GM12878 (cell line): ENCODE results near the gene COL11A2. TPM values are rescaled to one million over a fixed set of nuclear protein-coding genes. Genes with fewer than 3 reads are reported as not detected.

Experiments
- ATAC-seq: fragments of 200-7000 bp; cut with Tn5 transposase; 3 replicates; pipeline ENCODE4 v1.9.1; 2020; ENCODE audit warnings: mild to moderate bottlenecking, moderate library complexity
- BruUV-seq: library from RNA; stranded (reverse); fragments of 400-500 nt; replicated peaks from 2 replicates; lab custom pipeline; 2021; lab: Mats Ljungman, UMichigan
- CTCF ChIA-PET: fragments of 300-600 bp; sonication (Branson Sonifier 250); formaldehyde crosslinking; extraction: SDS; loops from one replicate; lab custom pipeline; 2021; ENCODE audit warnings: inconsistent platforms; lab: Yijun Ruan, JAX
- POLR2A ChIA-PET: fragments of 350-600 bp; formaldehyde crosslinking; extraction: SDS; loops from one replicate; lab custom pipeline; 2021; ENCODE audit warnings: inconsistent platforms; lab: Charles Lee
- RAD21 ChIA-PET: fragments of 300-600 bp; sonication (Branson Sonifier 250); formaldehyde crosslinking; loops from one replicate; lab custom pipeline; 2023; ENCODE audit warnings: antibody characterized with exemption; ENCODE audit not compliant: unreplicated experiment; lab: Charles Lee
- SMC1A ChIA-PET: fragments of 300-600 bp; sonication (Branson Sonifier 250); formaldehyde crosslinking; loops from one replicate; lab custom pipeline; 2023; ENCODE audit not compliant: unreplicated experiment, uncharacterized antibody; lab: Charles Lee
- DNase-seq: peaks from one replicate; pipeline ENCODE4 v3.0.0-alpha.2; 2011; ENCODE audit warnings: low read depth, low spot score
- FAIRE-seq: peaks from 3 replicates; lab custom pipeline; 2011; peaks lifted over from hg19 to GRCh38; lab: Jason Lieb, UNC
- H2AFZ ChIP-seq: 2 replicates; pipeline ENCODE4 v1.6.0; 2011; ENCODE audit warnings: low read depth, low read length, control low read depth; ENCODE audit not compliant: control insufficient read depth
- H3K27ac ChIP-seq: 2 replicates; pipeline ENCODE4 v1.5.1; 2011; ENCODE audit warnings: control low read depth; ENCODE audit not compliant: control insufficient read depth, insufficient read depth
- H3K27me3 ChIP-seq, 2 experiments: replicated peaks in 1 of 2; 2 replicates each; pipeline versions ENCODE4 v1.6.0 to v1.6.1; 2011; ENCODE audit warnings: low read length in 1 of 2; ENCODE audit not compliant: control insufficient read depth in 2 of 2, insufficient read depth in 2 of 2
- H3K36me3 ChIP-seq, 2 experiments: 2 replicates each; pipeline ENCODE4 v1.5.1; 2011; ENCODE audit warnings: low read length in 1 of 2; ENCODE audit not compliant: control insufficient read depth in 2 of 2, insufficient read depth in 2 of 2
- H3K4me1 ChIP-seq: 2 replicates; pipeline ENCODE4 v1.6.1; 2011; ENCODE audit warnings: mild to moderate bottlenecking, low read length, moderate library complexity, mixed read lengths; ENCODE audit not compliant: control insufficient read depth, insufficient read depth
- H3K4me2 ChIP-seq: 2 replicates; pipeline ENCODE4 v1.6.0; 2011; ENCODE audit warnings: control low read depth; ENCODE audit not compliant: control insufficient read depth, insufficient read depth
- H3K4me3 ChIP-seq: fragments of 200-600 bp; sonication (generic); 2 replicates; pipeline ENCODE4 v1.5.1; 2016
- H3K79me2 ChIP-seq: 2 replicates; pipeline ENCODE4 v1.6.0; 2011; ENCODE audit warnings: low read length; ENCODE audit not compliant: control insufficient read depth, insufficient read depth
- H3K9ac ChIP-seq: 2 replicates; pipeline ENCODE4 v1.8.0; 2011; ENCODE audit warnings: low read length, control low read depth, mixed read lengths; ENCODE audit not compliant: control insufficient read depth, insufficient read depth
- H3K9me3 ChIP-seq: replicated peaks from 3 replicates; pipeline ENCODE4 v1.5.1; 2011; ENCODE audit warnings: mild to moderate bottlenecking, low read length; ENCODE audit not compliant: control insufficient read depth, insufficient read depth
- H4K20me1 ChIP-seq: 2 replicates; pipeline ENCODE4 v1.6.0; 2011; ENCODE audit not compliant: control insufficient read depth, insufficient read depth
- BRCA1 ChIP-seq: IDR thresholded peaks from 2 replicates; pipeline ENCODE4 v1.6.1; 2011; ENCODE audit warnings: low read depth, low read length, improper control_type of control experiment
- CBX3 ChIP-seq: fragments of 200-600 bp; sonication (generic); IDR thresholded peaks from 2 replicates; pipeline ENCODE4 v1.6.1; 2016; ENCODE audit warnings: low read depth, borderline replicate concordance
- CTCF ChIP-seq, 3 experiments: IDR thresholded peaks in 2 of 3; conservative IDR thresholded peaks in 1 of 3; 2 replicates each; pipeline ENCODE4 v1.5.1; 2011; ENCODE audit warnings: low read depth in 3 of 3, low read length in 3 of 3, mild to moderate bottlenecking in 3 of 3, control low read depth in 2 of 3, moderate library complexity in 2 of 3, inconsistent platforms in 1 of 3, mixed read lengths in 1 of 3; ENCODE audit not compliant: control insufficient read depth in 2 of 3, insufficient read depth in 1 of 3; ENCODE audit errors: extremely low read depth in 1 of 3
- SMAD5 ChIP-seq: IDR thresholded peaks from 2 replicates; pipeline ENCODE4 v1.6.1; 2016; ENCODE audit warnings: antibody characterized with exemption, low read depth
- SUPT20H ChIP-seq: IDR thresholded peaks from 2 replicates; pipeline ENCODE4 v1.6.1; 2011; ENCODE audit warnings: low read depth, mild to moderate bottlenecking, low read length, moderate library complexity, borderline replicate concordance; ENCODE audit not compliant: control insufficient read depth
- TCF12 ChIP-seq: IDR thresholded peaks from 2 replicates; pipeline ENCODE4 v1.6.1; 2011; ENCODE audit warnings: low read depth, mild to moderate bottlenecking, low read length
- ZNF217 ChIP-seq: fragments of 450-650 bp; IDR thresholded peaks from 2 replicates; pipeline ENCODE4 v1.6.1; 2017; ENCODE audit warnings: antibody characterized with exemption, mild to moderate bottlenecking
- ZNF24 ChIP-seq: fragments of 450-650 bp; IDR thresholded peaks from 2 replicates; pipeline ENCODE4 v1.6.1; 2017; ENCODE audit warnings: antibody characterized with exemption, mild to moderate bottlenecking
- WGBS: methylation state at CpG from one replicate; pipeline ENCODE4 v1.1.6; 2016; ENCODE audit warnings: low lambda C conversion rate; ENCODE audit not compliant: insufficient replicate concordance, insufficient coverage; ENCODE audit errors: missing lambda C conversion rate; 5-methylcytosine and 5-hydroxymethylcytosine counted together
- in situ Hi-C: fragments of 300-500 bp; cut with MboI; formaldehyde crosslinking; loops from 9 replicates; pipeline ENCODE4 v1.14.3; 2018; ENCODE audit warnings: mixed read lengths
- intact Hi-C: fragments of 100-400 bp; cut with micrococcal nuclease; formaldehyde crosslinking; loops from one replicate; pipeline ENCODE4 v1.14.2; 2022; ENCODE audit not compliant: unreplicated experiment
- polyA plus RNA-seq, 11 experiments: library from polyadenylated mRNA; depleted of rRNA in 4 of 11; unstranded in 6 of 11; stranded (reverse) in 5 of 11; fragments of >200 nt; fragmentation: Nextera tagmentation in 4 of 11; fragmentation: Illumina TruSeq in 1 of 11; extraction: Ambion mirVana in 4 of 11; extraction: Trizol in 1 of 11; gene quantifications; 1 replicate in 1 of 11; 2 replicates in 10 of 11; pipeline versions ENCODE4 v1.2.1 to v1.2.3, GENCODE V29; 2011 to 2016; ENCODE audit warnings: inconsistent platforms in 2 of 11, missing spikeins in 2 of 11, low read depth in 1 of 11
- total RNA-seq, 4 experiments: library from RNA; depleted of rRNA in 3 of 4; stranded (reverse); fragments of >200 nt in 3 of 4; fragmentation: Illumina TruSeq in 1 of 4; extraction: Trizol in 1 of 4; gene quantifications; 2 replicates each; pipeline versions ENCODE4 v1.2.1 to v1.2.3, GENCODE V29; 2013 to 2021
- TF ChIP-seq, protein P1 (sequence below): fragments of 450-650 bp; IDR thresholded peaks from 2 replicates; pipeline ENCODE4 v1.6.1; 2017; ENCODE audit warnings: mild to moderate bottlenecking, low read depth, inconsistent platforms; ENCODE audit not compliant: poor library complexity, severe bottlenecking
- TF ChIP-seq, protein P2 (sequence below): fragments of 450-650 bp; IDR thresholded peaks from 2 replicates; pipeline ENCODE4 v1.6.1; 2018; ENCODE audit warnings: borderline replicate concordance, mild to moderate bottlenecking; ENCODE audit not compliant: partially characterized antibody
- TF ChIP-seq, protein P3 (sequence below): fragments of 450-650 bp; formaldehyde crosslinking; IDR thresholded peaks from 2 replicates; pipeline ENCODE4 v1.4.0; 2022; ENCODE audit warnings: mild to moderate bottlenecking, moderate library complexity

COL11A2 gene
- total and polyA plus RNA-seq, 10 of the 15 experiments (the other 5 are each of a cell fraction or from before 2014, with no cell fraction given) = 0.03 to 0.83 (median 0.22) TPM; not detected in 1

DNA sequence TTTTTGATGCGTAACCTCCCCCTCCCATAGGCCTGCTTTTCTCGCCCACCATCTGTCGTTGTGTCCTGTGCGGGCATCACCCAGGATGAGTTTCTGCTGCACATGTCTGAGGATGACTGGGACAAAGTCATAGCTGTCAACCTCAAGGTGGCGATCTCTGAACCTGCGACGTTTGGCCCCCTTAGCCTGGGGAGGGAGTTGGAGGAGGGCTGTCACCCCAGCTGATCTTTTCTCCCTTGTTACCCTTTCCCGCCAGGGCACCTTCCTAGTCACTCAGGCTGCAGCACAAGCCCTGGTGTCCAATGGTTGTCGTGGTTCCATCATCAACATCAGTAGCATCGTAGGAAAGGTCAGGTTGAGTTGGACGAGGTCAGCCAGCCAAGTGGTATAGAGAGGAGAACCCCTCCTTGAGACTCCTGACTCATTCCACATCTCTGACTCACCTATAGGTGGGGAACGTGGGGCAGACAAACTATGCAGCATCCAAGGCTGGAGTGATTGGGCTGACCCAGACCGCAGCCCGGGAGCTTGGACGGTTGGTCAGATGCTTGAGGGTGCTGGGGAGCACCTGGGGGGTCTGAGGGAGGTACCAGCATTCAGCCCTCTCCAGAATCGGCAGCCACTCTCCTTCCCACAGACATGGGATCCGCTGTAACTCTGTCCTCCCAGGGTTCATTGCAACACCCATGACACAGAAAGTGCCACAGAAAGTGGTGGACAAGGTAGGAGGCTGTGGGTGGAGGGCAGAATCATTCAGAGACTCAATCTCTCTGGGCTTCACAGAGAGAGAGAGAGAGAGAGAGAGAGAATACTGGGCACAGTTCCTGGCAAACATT lies 13.1 kb upstream of the COL11A2 start:
- 6% methylated on average over 17 of the region's 17 CpGs for WGBS
- H3K9ac ChIP-seq = peak overlapping the region; percentile 80
- intact Hi-C loops = loop anchor here (1.0 to 10.0 kb wide), 2 partner anchors 43 to 369 kb away; no protein-coding TSS in a partner anchor
- peaks cover 33% of the 10 kb centered on the region for H3K4me1 ChIP-seq
- peak overlapping the region; percentile 78 for H3K27ac ChIP-seq
- H3K79me2 ChIP-seq = peaks cover 24% of the 10 kb centered on the region
- SMC1A ChIA-PET = interaction anchor here (1.0 to 1.3 kb wide), 2 partner anchors 41 to 43 kb away, joined by 3 to 8 read pairs; no protein-coding TSS in a partner anchor
- H3K9me3 ChIP-seq = no peaks in the 10 kb centered on the region
- BruUV-seq = no TSS peak
- RAD21 ChIA-PET = interaction anchor here (2.9 kb wide), 1 partner anchor 44 kb away, joined by 25 read pairs; no protein-coding TSS in a partner anchor
- peak overlapping the region; percentile 94 for H3K4me3 ChIP-seq
- CTCF ChIA-PET = interaction anchor here (2.4 kb wide), 1 partner anchor 44 kb away, joined by 19 read pairs; no protein-coding TSS in a partner anchor
- in situ Hi-C loops = no loop called here
- no peaks in the 10 kb centered on the region for H3K27me3 ChIP-seq
- H2AFZ ChIP-seq = peak overlapping the region; percentile 11
- peaks cover 8 to 20% of the 10 kb centered on the region in 2 experiments for H3K36me3 ChIP-seq
- FAIRE-seq (no peak), ATAC-seq (peak; percentile 29), DNase-seq (no peak)
- no peaks in the 10 kb centered on the region for H4K20me1 ChIP-seq
- peak overlapping the region; percentile 98 for H3K4me2 ChIP-seq
- POLR2A ChIA-PET = interaction anchor here (0.5 to 1.2 kb wide), 4 partner anchors 10 to 114 kb away, joined by 3 to 4 read pairs (median 3); no protein-coding TSS in a partner anchor
- TF ChIP-seq CBX3 = no peak
- TF ChIP-seq, protein P1, sequence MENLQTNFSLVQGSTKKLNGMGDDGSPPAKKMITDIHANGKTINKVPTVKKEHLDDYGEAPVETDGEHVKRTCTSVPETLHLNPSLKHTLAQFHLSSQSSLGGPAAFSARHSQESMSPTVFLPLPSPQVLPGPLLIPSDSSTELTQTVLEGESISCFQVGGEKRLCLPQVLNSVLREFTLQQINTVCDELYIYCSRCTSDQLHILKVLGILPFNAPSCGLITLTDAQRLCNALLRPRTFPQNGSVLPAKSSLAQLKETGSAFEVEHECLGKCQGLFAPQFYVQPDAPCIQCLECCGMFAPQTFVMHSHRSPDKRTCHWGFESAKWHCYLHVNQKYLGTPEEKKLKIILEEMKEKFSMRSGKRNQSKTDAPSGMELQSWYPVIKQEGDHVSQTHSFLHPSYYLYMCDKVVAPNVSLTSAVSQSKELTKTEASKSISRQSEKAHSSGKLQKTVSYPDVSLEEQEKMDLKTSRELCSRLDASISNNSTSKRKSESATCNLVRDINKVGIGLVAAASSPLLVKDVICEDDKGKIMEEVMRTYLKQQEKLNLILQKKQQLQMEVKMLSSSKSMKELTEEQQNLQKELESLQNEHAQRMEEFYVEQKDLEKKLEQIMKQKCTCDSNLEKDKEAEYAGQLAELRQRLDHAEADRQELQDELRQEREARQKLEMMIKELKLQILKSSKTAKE = no peak
- no peak for TF ChIP-seq TCF12
- TF ChIP-seq SMAD5 = no peak
- no peak for TF ChIP-seq ZNF24
- TF ChIP-seq, protein P2, sequence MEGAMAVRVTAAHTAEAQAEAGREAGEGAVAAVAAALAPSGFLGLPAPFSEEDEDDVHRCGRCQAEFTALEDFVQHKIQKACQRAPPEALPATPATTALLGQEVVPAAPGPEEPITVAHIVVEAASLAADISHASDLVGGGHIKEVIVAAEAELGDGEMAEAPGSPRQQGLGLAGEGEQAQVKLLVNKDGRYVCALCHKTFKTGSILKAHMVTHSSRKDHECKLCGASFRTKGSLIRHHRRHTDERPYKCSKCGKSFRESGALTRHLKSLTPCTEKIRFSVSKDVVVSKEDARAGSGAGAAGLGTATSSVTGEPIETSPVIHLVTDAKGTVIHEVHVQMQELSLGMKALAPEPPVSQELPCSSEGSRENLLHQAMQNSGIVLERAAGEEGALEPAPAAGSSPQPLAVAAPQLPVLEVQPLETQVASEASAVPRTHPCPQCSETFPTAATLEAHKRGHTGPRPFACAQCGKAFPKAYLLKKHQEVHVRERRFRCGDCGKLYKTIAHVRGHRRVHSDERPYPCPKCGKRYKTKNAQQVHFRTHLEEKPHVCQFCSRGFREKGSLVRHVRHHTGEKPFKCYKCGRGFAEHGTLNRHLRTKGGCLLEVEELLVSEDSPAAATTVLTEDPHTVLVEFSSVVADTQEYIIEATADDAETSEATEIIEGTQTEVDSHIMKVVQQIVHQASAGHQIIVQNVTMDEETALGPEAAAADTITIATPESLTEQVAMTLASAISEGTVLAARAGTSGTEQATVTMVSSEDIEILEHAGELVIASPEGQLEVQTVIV = no peak
- TF ChIP-seq BRCA1 = no peak
- TF ChIP-seq CTCF (IDR thresholded peaks at IDR 0.05 in 2 of 3, conservative IDR thresholded peaks at IDR 0.05 in 1 of 3; ENCODE audit: control insufficient read depth in 2 of 3, extremely low read depth in 1 of 3, insufficient read depth in 1 of 3, low read depth in 3 of 3, low read length in 3 of 3) = peak; percentile 11 to 26 (median 25); a peak in 4 of 6 replicates
- no peak for TF ChIP-seq ZNF217
- TF ChIP-seq, protein P3, sequence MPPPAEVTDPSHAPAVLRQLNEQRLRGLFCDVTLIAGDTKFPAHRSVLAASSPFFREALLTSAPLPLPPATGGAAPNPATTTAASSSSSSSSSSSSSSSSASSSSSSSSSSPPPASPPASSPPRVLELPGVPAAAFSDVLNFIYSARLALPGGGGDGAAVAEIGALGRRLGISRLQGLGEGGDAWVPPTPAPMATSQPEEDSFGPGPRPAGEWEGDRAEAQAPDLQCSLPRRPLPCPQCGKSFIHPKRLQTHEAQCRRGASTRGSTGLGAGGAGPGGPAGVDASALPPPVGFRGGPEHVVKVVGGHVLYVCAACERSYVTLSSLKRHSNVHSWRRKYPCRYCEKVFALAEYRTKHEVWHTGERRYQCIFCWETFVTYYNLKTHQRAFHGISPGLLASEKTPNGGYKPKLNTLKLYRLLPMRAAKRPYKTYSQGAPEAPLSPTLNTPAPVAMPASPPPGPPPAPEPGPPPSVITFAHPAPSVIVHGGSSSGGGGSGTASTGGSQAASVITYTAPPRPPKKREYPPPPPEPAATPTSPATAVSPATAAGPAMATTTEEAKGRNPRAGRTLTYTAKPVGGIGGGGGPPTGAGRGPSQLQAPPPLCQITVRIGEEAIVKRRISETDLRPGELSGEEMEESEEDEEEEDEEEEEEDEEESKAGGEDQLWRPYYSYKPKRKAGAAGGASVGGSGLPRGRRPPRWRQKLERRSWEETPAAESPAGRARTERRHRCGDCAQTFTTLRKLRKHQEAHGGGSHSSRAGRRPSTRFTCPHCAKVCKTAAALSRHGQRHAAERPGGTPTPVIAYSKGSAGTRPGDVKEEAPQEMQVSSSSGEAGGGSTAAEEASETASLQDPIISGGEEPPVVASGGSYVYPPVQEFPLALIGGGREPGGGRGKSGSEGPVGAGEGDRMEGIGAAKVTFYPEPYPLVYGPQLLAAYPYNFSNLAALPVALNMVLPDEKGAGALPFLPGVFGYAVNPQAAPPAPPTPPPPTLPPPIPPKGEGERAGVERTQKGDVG (CRISPR knock-in tag) = no peak
- no peak for TF ChIP-seq SUPT20H
